GM12891 (cell line): ENCODE data around the gene BLM.

Experiments used
- PAX5 ChIP-seq: IDR thresholded peaks from 2 replicates; pipeline ENCODE4 v1.6.1; 2011; ENCODE audit warnings: low read length, moderate library complexity, mild to moderate bottlenecking; ENCODE audit not compliant: insufficient read depth, severe bottlenecking
- POLR2A ChIP-seq: IDR thresholded peaks from 2 replicates; pipeline ENCODE4 v1.6.1; 2011; ENCODE audit warnings: low read depth, low read length, control low read depth
- POLR2AphosphoS5 ChIP-seq: IDR thresholded peaks from 2 replicates; pipeline ENCODE4 v1.6.1; 2011; ENCODE audit warnings: low read depth, low read length, control low read depth
- POU2F2 ChIP-seq: IDR thresholded peaks from 2 replicates; pipeline ENCODE4 v1.6.1; 2011; ENCODE audit warnings: low read depth, mild to moderate bottlenecking, control low read depth, low read length, moderate library complexity
- TAF1 ChIP-seq: IDR thresholded peaks from 2 replicates; pipeline ENCODE4 v1.6.1; 2011; ENCODE audit warnings: low read depth, low read length, control low read depth

DNA sequence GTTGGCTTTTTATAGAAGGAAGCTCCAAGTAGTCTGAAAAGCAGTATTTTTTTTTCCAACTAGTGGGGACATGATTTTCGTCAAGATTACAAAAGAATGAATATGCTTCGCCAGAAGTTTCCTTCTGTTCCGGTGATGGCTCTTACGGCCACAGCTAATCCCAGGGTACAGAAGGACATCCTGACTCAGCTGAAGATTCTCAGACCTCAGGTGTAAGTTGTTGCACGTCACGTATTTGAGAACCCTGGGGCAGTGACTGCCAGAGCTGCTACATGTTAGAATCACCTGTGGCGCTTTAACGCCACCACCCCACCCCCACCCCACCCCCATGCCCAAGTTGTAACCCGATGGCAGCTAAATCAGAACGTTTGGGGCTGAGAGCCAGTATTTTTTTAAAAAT is 52.2 kb downstream of the BLM start:
- TF ChIP-seq POLR2A (no peak), POLR2AphosphoS5 (no peak), PAX5 (no peak), TAF1 (no peak), POU2F2 (no peak)
